GM19238 (cell line): Measurements from ENCODE around the gene CCM2.

Source experiments
- DNase-seq: peaks from one replicate; pipeline ENCODE4 v3.0.0; 2011; ENCODE audit warnings: low spot score; ENCODE audit not compliant: insufficient read length

CCM2 gene

DNA sequence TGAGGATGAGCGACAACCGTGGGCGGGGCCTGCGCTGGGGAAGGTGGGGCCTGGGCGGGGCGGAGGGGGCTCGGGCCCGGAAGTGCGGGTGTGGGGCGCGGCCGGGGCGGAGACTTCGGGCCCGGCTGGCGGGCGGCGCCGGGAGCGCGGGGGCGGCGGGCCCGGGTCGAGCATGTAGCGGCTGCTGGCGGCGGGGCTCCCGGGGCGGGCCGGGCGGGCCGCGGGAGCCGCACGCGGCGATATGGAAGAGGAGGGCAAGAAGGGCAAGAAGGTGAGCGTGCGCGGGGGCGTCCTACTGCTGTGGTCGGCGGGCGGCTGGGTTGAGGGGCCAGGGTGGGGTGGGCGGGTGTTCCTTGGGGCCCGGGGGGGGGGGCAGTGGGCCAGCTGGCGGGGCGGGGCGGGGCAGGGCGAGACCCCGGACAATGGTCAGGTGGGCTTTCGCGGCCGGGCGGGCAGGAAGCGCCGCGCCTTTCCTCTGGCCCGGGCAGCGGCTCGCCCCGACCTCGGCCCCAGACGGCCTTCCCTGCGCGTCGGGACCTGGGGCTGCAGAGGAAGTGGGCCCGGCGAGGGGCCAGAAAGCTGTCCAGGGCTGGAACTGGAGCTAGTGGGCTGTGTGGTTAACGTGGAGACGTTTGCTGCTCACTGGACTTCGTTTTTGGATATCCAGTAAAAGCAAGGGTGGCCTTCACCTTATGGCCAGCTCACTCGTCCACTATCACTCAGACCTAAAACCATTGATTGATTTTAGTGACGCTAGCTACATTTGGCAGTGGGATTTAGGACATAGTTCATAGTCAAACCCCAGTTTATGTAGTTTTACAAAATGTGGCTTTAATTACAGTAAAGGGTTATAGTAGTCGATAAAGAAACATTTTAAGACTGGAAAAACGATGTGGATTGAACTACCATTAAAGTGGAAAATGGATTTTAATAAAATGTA, at the start of gene CCM2:
TSS of gene CCM2 (plus strand) at position 109 of the 940 bp plus-strand sequence. CDS start at position 242, 133 bp downstream.
- peak; percentile 34 for DNase-seq

GRCh38 chr7:44953156-44953555, 46.8 kb upstream of the CCM2 start:
- DNase-seq = no peak

- DNase-seq = no peak
These were observed 44.3 kb upstream of the CCM2 start for GRCh38 chr7:44955733-44956132.

- DNase-seq = no peak
These were observed 43.7 kb upstream of the CCM2 start for GRCh38 chr7:44956157-44956766.

DNA sequence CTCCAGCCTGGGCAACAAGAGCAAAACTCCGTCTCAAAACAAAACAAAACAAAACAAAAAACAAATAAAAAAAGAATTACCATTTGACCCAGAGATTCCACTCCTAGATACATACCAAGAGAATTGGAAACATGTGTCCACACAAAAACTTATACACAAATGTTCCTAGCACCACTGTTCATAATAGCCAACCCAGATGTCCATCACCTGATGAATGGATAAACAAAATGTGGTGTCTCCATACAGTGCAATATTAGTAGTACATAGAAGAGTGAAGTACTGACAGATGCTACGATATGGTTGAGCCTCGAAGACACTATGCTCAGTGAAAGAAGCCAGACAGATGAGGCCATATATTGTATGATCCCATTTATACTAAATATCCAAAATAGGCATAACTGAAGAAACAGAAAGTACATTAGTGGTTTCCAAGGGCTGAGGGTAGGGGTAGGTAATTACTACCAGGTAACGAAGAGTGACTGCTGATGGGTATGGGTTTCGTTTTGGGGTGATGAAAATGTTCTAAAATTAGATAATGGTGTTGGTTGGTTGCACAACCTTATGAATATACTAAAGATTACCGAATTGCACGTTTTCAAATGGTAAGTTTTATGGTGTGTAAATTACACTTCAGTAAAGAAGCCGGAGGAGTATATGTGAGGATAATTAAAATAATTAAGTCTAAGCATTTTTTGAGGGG, 41.2 kb upstream of the CCM2 start:
- DNase-seq = no peak

DNA sequence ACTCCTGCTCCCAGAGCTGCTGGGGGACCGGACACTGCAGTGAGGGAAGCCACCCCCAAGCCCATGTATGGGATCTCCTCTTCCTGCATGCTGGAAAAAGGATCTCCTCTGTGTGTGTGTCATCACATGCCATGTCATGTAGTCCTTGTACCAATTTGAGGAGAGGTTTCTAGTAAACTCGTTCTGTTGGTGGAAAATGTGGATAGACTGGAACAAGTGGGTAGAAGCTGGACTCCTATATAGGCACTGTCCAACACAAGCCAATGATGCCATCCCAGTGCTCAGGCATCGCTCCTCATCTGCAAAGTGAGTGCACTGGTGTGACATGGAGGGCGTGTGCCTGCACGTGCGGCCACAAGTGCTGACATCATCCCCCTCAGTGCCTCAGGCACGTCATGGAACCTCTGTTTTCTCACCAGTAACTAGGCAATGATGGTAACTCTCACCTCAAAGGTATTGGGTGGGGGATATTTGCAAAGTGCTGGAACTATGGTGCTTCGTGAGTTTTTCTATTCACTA, 40.5 kb upstream of the CCM2 start:
- no peak for DNase-seq

DNA sequence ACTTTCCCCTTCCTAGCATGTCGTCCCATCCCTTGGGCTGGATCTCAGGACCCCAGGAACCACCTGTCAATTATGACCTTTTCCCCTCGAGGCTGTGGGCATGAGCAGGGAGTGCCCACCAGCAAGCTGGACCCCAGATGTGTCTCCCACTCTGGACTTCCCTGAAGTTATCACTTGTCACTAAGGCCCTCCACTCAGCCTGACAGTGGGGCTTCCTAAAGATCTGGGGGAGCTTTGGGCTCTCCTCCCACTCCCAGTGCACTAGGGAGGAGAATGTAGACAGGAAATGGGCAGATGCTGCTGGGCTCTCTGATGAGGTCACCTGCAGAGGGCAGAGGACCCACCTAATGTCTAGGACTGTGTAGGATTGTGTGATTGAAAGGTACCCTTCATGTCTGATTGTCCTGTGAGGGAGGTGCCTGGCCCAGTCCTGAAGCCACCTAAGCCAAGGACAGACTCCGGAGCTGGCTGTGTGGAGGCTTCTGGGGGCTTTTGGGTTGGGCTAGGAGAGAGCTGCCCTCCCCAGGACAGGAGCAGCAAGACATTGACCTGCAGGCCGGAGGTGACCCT, 39.9 kb upstream of the CCM2 start:
- DNase-seq = no peak

GRCh38 chr7:44961844-44962482, 38.0 kb upstream of the CCM2 start:
- DNase-seq = no peak

- DNase-seq = no peak
These were observed 37.3 kb upstream of the CCM2 start for GRCh38 chr7:44962483-44963251.

DNA sequence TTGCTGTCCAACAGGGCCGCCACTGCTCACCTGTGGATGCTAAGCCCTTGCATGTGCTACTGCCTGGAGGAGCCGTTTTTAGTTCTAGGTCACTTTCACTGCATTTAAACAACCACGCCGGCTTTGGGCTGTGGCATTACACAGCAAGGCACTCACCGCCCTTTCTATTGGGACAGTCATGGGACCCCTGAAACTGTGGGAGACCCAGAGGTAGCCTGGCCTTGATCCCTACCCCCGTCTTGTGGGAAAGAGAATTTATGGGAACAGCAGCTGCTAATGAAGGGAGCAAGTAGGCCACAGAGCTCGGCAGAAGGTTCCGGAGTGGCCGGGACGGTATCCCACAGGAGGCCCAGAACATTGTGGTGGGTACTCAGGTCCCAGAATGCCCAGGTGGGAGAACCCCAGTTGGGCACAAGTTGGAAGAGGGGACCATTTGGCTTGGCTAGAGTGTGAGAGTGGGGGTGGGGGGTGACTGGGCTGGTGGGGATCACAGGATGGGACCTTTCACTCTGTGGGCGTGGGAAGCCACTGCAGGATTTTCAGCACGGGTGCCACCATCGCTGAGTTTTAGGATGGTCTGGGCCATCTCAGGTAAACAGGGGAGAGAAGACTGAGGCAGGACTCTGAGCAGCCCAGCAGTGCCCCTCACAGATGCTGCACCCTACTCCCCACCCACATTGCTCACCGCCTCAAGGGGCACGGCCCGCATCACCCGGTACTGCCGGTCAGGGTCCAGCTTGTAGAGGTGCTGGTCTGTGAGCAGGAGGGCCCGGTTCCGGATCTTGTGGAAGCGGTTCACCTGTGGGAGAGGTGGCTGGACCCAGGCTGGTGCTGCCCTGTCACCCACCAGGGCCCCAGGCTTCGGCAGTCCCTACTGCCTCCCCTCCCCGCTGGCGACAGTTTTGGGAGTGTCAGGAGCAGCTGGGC, 36.4 kb upstream of the CCM2 start:
- no peak for DNase-seq

- DNase-seq = no peak
These were observed 35.6 kb upstream of the CCM2 start for GRCh38 chr7:44964384-44964830.

DNA sequence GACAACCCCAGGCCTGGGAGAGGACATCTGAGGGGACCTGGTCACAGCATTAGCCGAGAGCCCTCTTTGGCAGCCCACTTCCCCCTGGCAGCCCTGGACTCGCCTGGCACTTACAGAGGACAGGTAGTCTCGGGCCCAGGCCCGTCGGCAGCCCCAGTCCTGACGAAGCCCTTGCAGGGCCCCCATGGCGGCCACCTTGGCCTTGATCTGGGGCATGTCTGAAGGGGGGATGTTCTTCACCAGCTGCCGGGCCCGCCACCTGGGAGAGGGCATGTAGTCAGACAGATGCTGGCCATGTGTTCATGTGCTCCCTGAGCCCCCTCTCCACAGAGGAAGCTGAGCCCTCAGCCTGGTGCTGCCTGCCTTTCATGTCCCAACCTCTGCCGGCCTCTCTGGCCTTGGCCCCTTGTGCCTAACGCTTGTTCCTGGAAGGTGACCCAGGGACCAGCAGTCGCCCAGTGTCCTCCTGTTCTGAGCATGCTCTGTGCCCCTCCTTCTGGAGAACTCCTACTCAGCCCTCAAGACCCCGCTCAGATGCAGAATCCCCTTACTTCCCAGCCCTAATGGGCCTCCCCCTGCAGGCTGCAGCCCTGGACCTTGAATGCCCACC, 35.1 kb upstream of the CCM2 start:
- no peak for DNase-seq

DNA sequence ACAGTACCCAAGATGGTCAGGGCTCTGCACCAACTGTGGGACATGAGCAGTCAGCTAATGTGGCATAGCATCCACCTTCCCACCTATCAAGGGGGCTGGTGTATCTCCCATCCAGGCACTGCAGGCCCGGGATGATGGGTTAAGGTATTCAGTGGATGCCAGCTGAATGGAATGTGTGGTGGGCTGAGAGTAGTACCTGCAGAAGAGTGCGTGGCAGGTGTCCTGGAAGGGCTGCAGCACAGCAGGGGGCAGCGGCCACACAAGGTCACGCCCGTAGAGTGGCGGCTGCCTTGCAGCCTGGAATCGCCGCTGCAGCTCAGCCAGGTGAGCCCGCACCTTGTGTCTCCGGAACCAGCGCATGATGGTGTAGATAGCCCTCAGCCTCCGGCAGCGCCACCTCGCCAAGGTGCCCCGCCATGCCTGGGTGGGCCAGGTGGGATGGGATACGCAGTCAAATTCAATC, 34.5 kb upstream of the CCM2 start:
- no peak for DNase-seq

- DNase-seq = no peak
These were observed 33.9 kb upstream of the CCM2 start for GRCh38 chr7:44965937-44966730.

GRCh38 chr7:44966731-44967538, 33.1 kb upstream of the CCM2 start:
- DNase-seq = no peak

GRCh38 chr7:44967571-44968446, 32.2 kb upstream of the CCM2 start:
- DNase-seq = no peak
